Left kidney (tissue), 8 donors: Measurements from ENCODE around the gene TMUB1. TPM values are rescaled to one million over a fixed set of nuclear protein-coding genes. Genes with fewer than 3 reads are reported as not detected.

Experiments used
- DNase-seq: peaks from one replicate; pipeline ENCODE4 v3.0.0-alpha.2; 2013
- long read RNA-seq, 8 donors: transcript quantifications; one replicate each; lab custom pipeline, GENCODE V29; 2026
- polyA plus RNA-seq: library from polyadenylated mRNA; unstranded; fragments of 120-200 nt; gene quantifications from one replicate; pipeline ENCODE4 v1.2.1, GENCODE V29; 2013; ENCODE audit not compliant: insufficient read length

TMUB1 gene, protein sequence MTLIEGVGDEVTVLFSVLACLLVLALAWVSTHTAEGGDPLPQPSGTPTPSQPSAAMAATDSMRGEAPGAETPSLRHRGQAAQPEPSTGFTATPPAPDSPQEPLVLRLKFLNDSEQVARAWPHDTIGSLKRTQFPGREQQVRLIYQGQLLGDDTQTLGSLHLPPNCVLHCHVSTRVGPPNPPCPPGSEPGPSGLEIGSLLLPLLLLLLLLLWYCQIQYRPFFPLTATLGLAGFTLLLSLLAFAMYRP
- polyA plus RNA-seq, result 19.7 TPM
- long read RNA-seq, donor 1, transcript TMUB1-201 (3 exons, 1,353 nt), result minor isoform, 11 of 24 reads
- long read RNA-seq, donor 1, transcript TMUB1-203 (2 exons, 1,549 nt), result major isoform, 13 of 24 reads
- long read RNA-seq, donor 1, partial matches to known transcripts, result 0 of 24 reads
- long read RNA-seq, donor 1, other reads (novel, unspliced or antisense), result 0 of 24 reads
- long read RNA-seq, donor 2, transcript TMUB1-201 (3 exons, 1,353 nt), result major isoform, 21 of 25 reads
- long read RNA-seq, donor 2, partial matches to known transcripts, result 0 of 25 reads
- long read RNA-seq, donor 2, other reads (novel, unspliced or antisense), result 0 of 25 reads
- long read RNA-seq, donor 3, transcript TMUB1-201 (3 exons, 1,353 nt), result major isoform, 16 of 45 reads
- long read RNA-seq, donor 3, transcript TMUB1-203 (2 exons, 1,549 nt), result minor isoform, 7 of 45 reads
- long read RNA-seq, donor 3, partial matches to known transcripts, result 22 of 45 reads
- long read RNA-seq, donor 3, other reads (novel, unspliced or antisense), result 0 of 45 reads
- long read RNA-seq, donor 4, partial matches to known transcripts, result 0 of 3 reads
- long read RNA-seq, donor 4, other reads (novel, unspliced or antisense), result 0 of 3 reads
- long read RNA-seq, donor 5, transcript TMUB1-203 (2 exons, 1,549 nt), result minor isoform, 10 of 40 reads
- long read RNA-seq, donor 5, transcript TMUB1-201 (3 exons, 1,353 nt), result major isoform, 29 of 40 reads
- long read RNA-seq, donor 5, partial matches to known transcripts, result 0 of 40 reads
- long read RNA-seq, donor 5, other reads (novel, unspliced or antisense), result 0 of 40 reads
- long read RNA-seq, donor 6, transcript TMUB1-203 (2 exons, 1,549 nt), result major isoform, 13 of 29 reads
- long read RNA-seq, donor 6, transcript TMUB1-201 (3 exons, 1,353 nt), result minor isoform, 10 of 29 reads
- long read RNA-seq, donor 6, partial matches to known transcripts, result 6 of 29 reads
- long read RNA-seq, donor 6, other reads (novel, unspliced or antisense), result 0 of 29 reads
- long read RNA-seq, donor 7, transcript TMUB1-201 (3 exons, 1,353 nt), result major isoform, 26 of 43 reads
- long read RNA-seq, donor 7, transcript TMUB1-203 (2 exons, 1,549 nt), result minor isoform, 16 of 43 reads
- long read RNA-seq, donor 7, partial matches to known transcripts, result 0 of 43 reads
- long read RNA-seq, donor 7, other reads (novel, unspliced or antisense), result 0 of 43 reads
- long read RNA-seq, donor 8, transcript TMUB1-201 (3 exons, 1,353 nt), result major isoform, 7 of 12 reads
- long read RNA-seq, donor 8, transcript TMUB1-203 (2 exons, 1,549 nt), result minor isoform, 5 of 12 reads
- long read RNA-seq, donor 8, partial matches to known transcripts, result 0 of 12 reads
- long read RNA-seq, donor 8, other reads (novel, unspliced or antisense), result 0 of 12 reads

DNA sequence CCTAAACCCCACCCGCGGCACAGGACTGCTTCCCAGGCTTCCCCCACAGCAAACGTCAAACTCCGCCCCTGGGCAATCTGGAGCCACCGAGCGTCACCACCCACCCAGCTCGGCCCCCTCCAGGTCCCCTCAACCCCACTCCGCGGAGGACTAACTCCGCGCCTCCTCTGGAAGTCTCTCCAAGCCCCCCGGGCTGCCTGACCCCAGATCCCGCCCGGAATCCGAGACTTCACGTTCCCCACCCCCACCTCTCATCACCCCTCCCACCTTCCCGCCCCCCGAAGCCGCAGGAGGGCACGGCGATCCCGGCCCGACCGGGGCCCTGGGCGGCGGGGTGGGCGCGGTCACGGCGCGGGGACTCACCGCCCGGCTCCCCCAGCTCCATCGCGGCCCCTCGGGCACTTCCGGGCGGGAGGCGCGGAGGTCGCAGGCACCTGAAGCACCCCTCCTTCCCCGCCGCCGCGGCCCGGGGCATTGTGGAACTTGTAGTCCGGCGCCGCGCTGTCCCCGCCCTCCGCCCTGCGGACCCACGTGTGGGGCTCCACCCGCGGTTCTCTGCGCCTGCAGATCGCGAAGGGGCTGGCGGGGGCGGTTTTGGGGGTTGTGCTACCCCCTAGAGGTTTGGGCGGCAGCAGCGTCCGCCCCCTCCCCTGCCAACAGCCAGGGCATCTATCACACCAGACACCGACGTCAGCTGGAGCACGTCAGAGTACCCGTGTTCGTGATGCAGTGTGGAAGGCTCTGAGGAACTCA, at the start of gene TMUB1:
Gene TMUB1, minus strand, starts transcription at position 423 of the 753 bp plus-strand sequence. CDS start 930 bp downstream, outside the sequence.
- DNase-seq, result no peak

DNA sequence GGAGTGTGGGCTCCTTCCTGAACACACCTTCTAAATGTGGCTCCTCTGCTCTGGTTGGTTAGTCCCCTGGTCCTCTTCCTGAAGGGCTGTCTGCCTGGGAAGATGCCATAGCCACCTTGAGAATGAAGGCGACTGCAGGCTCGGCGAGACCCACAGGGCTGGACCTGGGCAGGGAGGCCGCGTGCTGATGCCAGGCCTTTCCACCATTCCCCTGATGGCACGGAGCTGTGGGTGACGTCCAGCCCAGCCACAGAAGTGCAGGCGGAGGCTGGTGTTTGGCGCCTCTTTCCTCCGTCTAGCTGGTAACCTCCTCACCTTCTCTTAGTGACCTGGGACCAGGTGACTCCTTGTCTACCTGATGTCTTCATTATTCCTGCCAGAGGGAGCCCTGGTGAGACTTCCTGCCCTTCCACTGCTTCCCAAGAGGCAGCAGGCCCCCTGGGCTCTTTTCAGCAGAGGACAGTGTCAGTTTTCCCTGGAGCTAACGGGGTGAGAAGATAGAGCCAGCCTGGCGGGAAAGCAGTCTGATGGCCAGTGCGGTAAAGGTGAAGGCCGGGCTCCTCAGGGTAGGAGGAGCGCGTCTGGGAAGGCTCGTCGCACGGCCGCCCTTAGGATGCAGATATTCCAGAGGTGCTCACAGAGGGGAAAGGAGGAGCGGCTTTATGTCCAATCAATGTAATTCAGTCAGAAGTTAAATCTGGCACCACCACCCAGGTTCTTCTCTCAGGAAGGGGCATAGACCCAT, 49.3 kb upstream of the TMUB1 start:
- DNase-seq, result no peak

DNA sequence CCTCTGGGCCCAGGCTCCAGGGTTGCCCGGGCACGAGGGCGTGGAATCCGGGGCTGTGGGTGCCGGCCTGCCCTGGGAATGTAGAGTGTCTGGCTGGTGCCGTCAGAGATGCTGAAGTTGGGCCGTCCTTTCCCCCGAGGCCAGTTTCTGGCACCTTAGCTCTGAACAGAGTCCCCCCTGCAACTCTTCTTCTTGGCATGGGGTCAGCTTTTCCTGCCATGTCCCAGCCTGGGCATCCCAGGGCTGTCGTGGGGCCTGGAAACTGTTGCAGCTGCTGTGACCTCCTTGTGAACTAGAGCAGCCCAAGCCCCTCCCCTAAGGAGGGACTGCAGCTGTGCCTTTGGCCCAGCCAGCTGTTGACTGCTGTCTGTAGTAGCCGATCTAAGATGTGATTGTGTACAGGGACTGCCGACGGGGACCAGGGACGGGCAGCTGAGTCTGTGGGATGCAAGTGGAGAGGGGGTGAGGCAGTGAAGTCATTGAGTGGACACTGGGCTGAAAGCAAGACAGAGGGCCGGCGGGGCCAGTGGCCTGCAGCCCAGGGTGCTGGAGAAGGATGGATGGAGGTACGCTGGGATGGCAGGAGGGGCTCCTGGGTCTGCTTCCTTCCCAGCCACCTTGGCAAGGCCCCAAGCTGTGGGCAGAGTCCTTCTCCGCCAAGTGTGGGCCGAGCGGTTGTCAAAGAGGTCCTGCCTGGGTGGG, 48.5 kb upstream of the TMUB1 start:
- DNase-seq, result peak; percentile 42

DNA sequence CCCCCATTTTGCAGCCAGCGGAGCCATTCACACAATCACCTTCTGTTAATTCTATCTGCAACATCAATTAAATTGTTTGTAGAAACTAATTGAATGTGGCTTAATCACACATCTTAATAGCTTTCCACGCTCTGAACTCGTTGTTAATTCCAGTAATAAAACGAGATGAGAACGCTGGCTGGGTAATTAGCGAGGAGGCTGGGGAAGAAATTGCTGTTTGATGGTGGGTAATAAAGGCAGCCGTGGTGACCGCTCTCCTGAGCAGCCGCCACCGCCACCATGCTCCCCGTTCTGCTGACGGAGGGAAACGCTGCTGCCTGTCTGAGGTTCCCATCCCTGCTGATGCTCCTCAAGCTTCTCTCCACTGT, 47.9 kb upstream of the TMUB1 start:
- DNase-seq, result no peak

DNA sequence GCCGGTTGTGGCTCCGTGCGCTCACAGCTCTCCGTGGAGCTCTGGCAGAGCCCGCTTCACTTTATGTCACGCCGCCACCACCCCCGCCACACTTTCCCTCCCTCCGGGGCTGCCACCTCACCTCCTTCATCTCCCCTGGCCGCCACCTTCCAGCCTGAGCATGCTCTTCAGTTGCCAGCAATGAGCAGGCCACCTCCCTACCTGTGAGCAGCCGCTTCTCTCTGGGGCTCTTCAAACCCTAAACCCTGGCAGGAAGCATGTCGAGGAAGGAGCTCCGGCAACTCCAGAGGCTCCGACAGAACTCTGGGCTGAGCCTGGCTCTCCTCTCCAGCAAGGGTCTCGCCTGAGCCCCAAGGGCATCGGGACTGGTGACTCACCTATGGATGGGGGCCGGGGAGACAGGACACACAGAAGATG, 47.5 kb upstream of the TMUB1 start:
- no peak for DNase-seq

DNA sequence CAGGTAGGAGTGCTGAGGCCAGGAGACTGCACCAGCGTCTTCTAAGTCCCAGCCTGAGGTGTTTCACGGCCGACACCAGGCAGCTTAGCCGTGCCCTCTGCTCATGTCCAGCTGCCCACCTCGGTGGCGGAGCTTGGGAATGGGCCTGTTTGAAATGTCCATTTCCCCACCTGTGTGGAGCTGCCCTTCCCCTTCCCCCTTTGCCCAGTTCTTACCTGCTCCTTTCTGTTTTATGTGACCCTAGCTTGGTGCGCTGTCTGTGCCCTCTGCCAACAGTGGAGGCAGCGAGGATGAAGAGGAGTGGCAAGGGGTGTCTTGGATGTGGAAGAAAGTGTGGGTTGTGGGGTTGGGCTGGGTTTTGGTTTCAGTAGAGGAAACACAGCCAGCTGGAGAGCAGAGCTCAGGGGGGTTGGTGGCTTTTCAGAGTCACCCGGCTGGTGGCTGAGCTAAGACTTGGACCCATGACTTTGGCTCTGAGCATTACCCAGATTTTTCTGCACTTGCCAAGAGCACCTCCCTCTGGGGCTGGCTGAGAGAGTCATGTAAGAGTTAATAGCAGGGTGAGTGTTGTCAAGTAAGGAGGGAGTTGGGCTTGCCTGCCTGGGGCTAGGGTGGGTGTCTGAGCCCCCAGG, 46.8 kb upstream of the TMUB1 start:
- DNase-seq, result no peak

DNA sequence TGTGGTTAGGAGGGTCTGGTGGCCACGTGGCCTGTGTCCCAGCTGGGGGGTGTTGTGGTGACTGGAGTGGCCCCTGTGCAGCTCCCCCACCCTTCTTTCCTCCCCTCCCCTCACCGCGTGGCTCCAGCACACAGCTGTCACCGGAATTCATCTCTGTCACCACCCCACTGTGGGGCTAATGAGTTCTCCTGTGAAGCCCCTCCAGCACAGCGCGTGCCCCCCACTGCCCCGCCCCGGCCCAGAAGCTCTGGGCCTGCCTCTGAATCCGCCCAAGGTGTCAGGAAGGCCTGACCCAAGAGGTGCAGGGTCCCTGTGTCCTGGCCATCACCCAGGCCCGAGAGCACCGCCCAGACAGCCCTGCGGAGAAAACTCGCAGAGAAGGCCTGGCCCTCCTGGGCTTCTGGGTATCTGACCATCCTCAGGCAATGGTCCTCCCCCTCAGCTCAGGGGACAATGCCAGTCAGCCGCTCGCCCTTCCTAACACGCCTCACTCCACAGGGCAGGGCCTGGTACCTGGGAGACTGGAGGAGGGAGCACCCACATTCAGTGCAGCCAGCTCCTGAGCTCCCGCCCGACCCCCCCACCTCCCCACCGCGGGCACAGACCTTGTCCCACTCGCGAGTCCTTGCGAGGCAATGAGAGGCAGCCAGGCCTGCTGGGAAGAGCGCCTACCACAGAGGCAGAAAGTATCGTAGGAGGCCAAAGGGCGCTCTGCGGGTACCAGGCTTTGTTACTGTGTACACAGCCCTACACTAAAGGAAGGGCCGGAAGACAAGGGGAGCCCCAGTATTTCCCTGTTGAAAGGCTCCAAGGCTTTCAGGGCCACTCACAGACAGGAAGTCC, 46.0 kb upstream of the TMUB1 start:
- DNase-seq, result no peak

DNA sequence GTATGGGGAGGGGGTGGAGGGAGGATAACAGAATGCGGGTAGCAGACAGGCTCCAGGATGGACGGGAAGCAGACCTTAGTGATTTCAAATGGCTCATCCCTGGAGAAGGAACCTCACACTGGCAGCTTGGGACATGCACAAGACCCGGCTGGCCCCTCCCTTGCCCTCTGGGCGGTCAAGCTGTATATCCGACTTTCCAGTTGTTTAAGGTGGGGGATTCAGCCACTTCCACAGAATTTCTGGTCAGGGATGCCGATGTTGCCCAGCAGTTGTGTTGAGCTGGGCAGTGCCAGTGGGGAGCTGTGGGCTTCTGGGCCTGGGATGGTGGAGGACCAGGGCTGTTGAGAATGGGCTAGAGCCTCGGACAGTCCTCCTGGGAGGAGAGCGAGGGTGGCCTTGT, 45.4 kb upstream of the TMUB1 start:
- no peak for DNase-seq

DNA sequence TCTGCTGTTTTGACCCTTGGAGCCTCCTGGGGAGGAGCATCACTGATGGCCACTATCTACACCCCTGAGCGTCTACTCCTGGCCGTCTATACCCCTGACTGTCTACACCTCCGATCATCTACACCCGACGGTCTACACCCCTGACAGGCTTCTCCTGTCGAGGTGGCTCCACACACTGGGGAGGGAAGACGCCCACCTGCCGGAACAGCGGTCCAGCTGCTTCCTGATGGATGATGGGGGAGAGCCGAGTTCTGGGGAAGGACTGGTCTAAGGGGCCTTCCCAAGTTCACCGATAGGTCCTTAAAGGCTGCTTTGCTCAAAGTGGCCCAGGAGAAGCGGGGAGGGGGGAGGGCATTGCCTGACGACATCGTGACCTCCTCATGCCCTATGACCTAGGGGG, 44.9 kb upstream of the TMUB1 start:
- no peak for DNase-seq

DNA sequence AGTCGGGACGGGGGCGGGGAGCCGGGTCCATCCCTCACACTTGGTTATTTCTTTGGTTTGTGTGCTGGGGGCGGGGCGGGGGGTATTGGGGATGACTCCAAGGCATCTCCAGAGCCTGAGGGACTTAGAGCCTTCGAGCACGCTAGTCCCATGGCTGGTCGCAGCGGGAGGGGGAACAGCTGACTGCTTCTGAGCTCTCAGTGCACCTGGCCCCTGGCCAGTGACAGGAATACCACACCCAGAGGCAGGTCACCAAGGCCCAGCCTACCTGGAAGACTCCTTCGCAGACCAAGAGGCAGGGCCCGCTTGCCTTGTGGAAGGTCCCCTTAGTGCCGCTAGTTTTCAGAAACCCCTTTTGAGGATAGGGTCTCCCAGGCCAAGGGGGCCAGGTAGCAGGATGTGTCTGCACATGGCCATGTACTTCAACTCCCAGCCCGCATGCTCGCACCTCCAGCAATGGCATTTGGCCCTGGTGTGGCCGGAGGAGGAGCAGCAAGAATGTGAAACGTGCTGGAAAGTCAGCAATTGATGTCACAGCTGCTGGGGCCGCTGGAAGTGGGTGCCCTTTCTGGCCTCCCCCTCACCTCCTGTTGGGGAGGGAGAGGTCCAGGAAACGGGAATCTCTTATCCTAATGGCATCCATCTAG, 43.3 kb upstream of the TMUB1 start:
- no peak for DNase-seq

DNA sequence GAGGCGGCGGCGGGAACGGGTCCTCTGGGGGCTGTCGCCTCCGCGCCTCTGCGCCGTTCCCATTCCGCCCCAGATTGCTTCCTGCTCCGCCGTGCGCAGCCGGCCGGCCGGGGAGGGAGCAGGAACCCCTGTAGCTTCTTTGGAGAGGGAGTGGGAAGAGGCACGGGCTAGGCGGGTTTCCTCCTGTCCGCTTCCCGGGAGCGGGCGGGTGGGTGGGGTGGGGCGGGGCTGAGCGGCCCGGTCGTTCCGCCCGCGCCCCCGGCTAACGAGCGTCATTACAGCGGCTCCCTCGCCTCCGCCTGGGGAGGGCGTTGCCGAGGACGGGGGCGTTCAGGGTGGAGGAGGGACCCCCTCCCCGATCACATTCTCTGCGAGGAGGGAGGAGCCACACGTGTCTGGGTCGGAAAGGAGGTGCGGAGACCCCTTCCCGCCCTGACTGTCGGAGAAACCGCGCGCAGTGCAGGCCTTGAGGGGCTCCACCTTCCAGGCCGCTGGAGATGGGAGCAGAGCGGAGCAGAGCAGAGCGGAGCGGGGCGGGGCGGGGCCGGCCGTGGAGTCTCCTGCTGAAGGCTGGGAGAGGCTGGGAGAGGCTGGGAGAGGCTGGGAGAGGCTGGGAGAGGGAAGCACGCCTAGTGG, 42.7 kb upstream of the TMUB1 start:
- no peak for DNase-seq

DNA sequence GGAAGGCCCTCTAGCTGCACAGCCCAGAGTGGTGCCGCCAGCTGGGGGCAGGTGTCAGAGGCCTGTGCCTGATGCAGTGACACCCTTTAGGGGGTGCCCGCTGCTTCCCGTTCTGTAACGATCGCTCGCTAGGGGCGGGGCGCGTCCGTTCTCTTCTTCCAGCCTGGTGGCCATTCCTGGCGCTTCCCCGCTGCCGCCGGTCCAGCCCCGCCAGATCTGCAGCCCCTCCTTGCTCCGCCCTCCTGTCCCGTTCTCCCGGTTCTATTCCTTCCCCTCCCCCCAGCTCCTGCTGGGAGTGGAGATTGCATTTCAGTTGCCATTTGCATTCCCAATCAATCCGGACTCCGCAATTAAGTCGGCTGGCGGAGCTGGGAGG, 42.2 kb upstream of the TMUB1 start:
- peak; percentile 53 for DNase-seq

DNA sequence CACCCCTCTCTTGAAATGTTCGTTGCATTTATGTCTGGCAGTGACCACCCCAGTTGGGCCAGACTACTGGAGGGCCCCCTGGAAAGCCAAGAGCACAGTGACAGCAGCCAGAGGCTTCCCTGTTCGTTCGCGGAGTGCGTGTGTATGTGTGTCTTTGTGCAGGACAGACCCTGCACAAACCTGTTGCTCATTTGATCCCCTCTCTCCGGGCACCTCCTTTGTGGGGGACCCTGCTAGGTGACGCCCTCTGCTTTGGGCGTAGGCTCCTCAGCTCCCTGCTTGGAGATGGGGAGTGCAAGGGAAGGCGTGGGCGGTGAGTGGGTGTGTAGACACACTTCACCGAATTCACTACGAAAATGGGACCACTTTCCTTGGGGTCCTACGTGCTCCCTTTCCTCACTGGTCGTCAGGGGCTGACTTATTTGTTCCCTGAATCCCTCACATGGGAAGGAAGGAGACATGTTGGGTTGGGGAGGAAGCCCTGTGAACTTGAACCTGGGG, 41.7 kb upstream of the TMUB1 start:
- no peak for DNase-seq

DNA sequence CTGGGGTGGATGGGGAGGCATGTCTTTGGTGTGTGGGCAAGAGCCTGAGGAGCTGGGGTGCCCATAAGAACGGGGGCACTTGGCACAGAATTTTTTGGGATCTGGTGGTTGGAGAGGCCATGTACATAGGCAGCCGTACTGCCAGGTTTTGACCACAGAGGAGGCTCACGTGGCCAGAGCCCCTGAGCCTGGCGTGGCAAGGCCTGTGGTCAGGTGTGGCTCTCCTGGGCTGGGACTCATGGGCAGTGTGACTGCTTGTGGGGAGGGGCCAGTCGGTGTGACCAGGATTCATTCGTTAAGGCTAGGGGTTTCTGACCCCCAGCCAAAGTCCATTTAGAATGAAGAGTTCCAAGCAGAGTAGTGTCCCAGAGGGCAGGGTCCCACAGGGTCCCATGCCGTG, 41.2 kb upstream of the TMUB1 start:
- no peak for DNase-seq

DNA sequence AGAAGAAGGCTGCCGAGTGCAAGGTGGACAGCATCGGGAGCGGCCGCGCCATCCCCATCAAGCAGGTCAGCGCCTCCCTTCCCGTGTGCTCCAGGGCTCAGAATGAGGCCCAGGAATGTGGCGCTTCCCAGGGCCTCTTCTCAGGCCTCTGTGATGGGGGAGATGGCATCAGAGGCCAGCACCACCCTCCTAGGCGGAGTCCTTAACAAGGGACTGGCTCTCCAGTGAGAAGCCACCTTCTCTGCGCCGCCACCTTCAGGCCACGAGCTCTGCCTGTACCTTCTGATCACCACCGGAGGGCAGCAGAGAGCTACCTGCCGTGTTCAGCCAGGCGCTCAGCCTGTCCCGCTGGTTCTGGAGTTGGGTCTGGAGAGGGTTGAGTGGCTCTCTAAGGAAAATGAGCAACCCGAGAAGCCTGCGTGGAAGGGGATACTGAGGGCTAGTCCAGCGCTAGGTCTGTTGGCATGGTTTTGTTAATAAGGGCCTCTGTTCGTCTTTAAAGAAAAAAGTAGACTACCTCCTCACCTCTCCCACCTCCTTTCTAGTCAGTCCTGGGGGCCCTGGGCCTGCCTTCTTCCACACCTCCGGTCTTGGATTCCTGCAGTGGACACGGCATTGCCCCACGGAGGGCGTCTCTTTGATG, 40.6 kb upstream of the TMUB1 start:
- DNase-seq, result peak; percentile 86

DNA sequence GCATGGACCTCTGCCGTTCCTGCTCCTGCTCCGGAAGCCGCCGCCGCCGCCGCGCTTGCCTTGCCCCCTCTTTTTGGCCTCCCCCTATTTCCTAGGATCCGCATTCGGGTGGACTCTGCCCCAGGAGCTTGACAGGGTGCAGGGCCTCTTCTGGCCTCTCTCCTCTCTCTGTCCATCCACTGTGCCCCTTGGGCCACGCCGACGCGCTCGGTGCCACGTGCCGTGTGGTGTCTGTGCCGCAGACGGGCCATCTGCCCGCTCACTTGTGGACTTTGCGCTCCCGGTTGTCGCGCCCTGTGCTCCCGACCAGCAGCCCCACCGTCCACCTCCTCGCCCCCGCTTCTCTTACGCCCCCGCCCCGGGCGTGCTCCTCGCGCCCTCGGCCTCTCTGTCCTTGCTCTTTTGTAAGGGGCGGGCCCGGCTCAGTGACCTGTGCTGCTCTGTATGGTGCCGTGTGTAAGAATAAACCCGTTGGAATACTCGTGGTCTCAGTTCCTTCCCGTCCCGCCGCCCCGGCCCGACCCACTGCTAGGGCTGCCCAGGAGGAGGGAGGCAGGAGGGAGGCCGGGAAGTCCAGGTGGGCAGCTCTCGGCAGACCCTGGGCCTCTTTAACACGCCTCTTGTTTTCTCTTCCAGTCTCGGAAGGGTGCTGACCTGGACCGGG, 40.0 kb upstream of the TMUB1 start:
- DNase-seq, result no peak
